Neuronal stem cell (in vitro differentiated cells): Measurements from ENCODE around the gene CCDC88A.

ENCODE experiments used
- DNase-seq: peaks from one replicate; pipeline ENCODE4 v3.0.0-alpha.2; 2013; ENCODE audit warnings: low spot score
- H2AFZ ChIP-seq: one replicate; pipeline ENCODE4 v1.6.1; 2013; ENCODE audit warnings: mild to moderate bottlenecking, low read length, inconsistent platforms
- H2AK5ac ChIP-seq: 2 replicates; pipeline ENCODE4 v1.6.1; 2013; ENCODE audit warnings: low read depth, mild to moderate bottlenecking, inconsistent platforms, low read length, moderate library complexity, mixed read lengths
- H2BK120ac ChIP-seq: 2 replicates; pipeline ENCODE4 v1.6.1; 2013; ENCODE audit warnings: low read depth, mild to moderate bottlenecking, inconsistent platforms, low read length, moderate library complexity, mixed read lengths
- H2BK12ac ChIP-seq: one replicate; pipeline ENCODE4 v1.6.1; 2013; ENCODE audit warnings: low read length, inconsistent platforms
- H2BK15ac ChIP-seq: 2 replicates; pipeline ENCODE4 v1.6.1; 2013; ENCODE audit warnings: mild to moderate bottlenecking, low read length, inconsistent platforms, mixed read lengths
- H2BK5ac ChIP-seq: one replicate; pipeline ENCODE4 v1.6.1; 2013; ENCODE audit warnings: inconsistent platforms, mild to moderate bottlenecking, low read length, moderate library complexity
- H3K14ac ChIP-seq: one replicate; pipeline ENCODE4 v1.6.1; 2013; ENCODE audit warnings: low read length, inconsistent platforms
- H3K18ac ChIP-seq: 2 replicates; pipeline ENCODE4 v1.6.1; 2013; ENCODE audit warnings: low read length, inconsistent platforms
- H3K23ac ChIP-seq: 2 replicates; pipeline ENCODE4 v1.6.1; 2013; ENCODE audit warnings: low read depth, mild to moderate bottlenecking, mixed read lengths, low read length, inconsistent platforms; ENCODE audit not compliant: poor library complexity
- H3K27ac ChIP-seq: replicated peaks from 3 replicates; pipeline ENCODE4 v1.5.1; 2013; ENCODE audit warnings: low read length, inconsistent platforms
- H3K27me3 ChIP-seq, 3 experiments: 2 replicates each; pipeline ENCODE4 v1.6.1; 2013; ENCODE audit warnings: low read length in 3 of 3, mild to moderate bottlenecking in 2 of 3, inconsistent platforms in 1 of 3, low read depth in 1 of 3, mixed read lengths in 1 of 3, moderate library complexity in 1 of 3; ENCODE audit not compliant: control insufficient read depth in 3 of 3, insufficient read depth in 3 of 3
- H3K36me3 ChIP-seq, 2 donors: replicated peaks in 1 of 2; 2 replicates each; pipeline ENCODE4 v1.6.1; 2013; ENCODE audit warnings: low read length in 2 of 2; ENCODE audit not compliant: control insufficient read depth in 2 of 2, insufficient read depth in 2 of 2
- H3K4ac ChIP-seq: 2 replicates; pipeline ENCODE4 v1.6.1; 2013; ENCODE audit warnings: inconsistent platforms, mild to moderate bottlenecking, low read length, moderate library complexity
- H3K4me1 ChIP-seq, 2 donors: 1 replicate in 1 of 2; 2 replicates in 1 of 2; pipeline ENCODE4 v1.6.1; 2013; ENCODE audit warnings: low read length in 2 of 2, low read depth in 1 of 2; ENCODE audit not compliant: control insufficient read depth in 2 of 2, insufficient read depth in 1 of 2
- H3K4me2 ChIP-seq: one replicate; pipeline ENCODE4 v1.6.1; 2013; ENCODE audit warnings: mild to moderate bottlenecking, low read length, inconsistent platforms; ENCODE audit not compliant: insufficient read depth, poor library complexity, severe bottlenecking
- H3K4me3 ChIP-seq, 2 donors: 2 replicates each; pipeline ENCODE4 v1.5.1; 2013; ENCODE audit warnings: low read length in 2 of 2, mild to moderate bottlenecking in 2 of 2, inconsistent platforms in 1 of 2, moderate library complexity in 1 of 2
- H3K79me1 ChIP-seq: one replicate; pipeline ENCODE4 v1.6.1; 2013; ENCODE audit warnings: low read depth, mild to moderate bottlenecking, inconsistent platforms, low read length, moderate library complexity
- H3K9ac ChIP-seq: one replicate; pipeline ENCODE4 v1.6.1; 2013; ENCODE audit warnings: mild to moderate bottlenecking, low read depth, low read length, inconsistent platforms; ENCODE audit not compliant: poor library complexity
- H3K9me3 ChIP-seq, 2 donors: replicated peaks in 1 of 2; 2 replicates each; pipeline versions ENCODE3 to v1.6.1; 2013; ENCODE audit warnings: low read length in 2 of 2, mild to moderate bottlenecking in 2 of 2, inconsistent platforms in 1 of 2, low read depth in 1 of 2, mixed read lengths in 1 of 2, moderate library complexity in 1 of 2; ENCODE audit not compliant: control insufficient read depth in 2 of 2, insufficient read depth in 1 of 2
- H4K8ac ChIP-seq: one replicate; pipeline ENCODE4 v1.6.1; 2013; ENCODE audit warnings: low read depth, mild to moderate bottlenecking, inconsistent platforms, low read length, moderate library complexity
- H4K91ac ChIP-seq: one replicate; pipeline ENCODE4 v1.6.1; 2013; ENCODE audit warnings: low read length, low read depth, mild to moderate bottlenecking, inconsistent platforms; ENCODE audit not compliant: poor library complexity
- WGBS, 2 donors: extraction: QIAGEN DNeasy Blood & Tissue Kit; methylation state at CpG; one replicate each; pipeline ENCODE4 v1.1.7; 2013; ENCODE audit warnings: missing lambda C conversion rate in 2 of 2, mixed read lengths in 1 of 2; ENCODE audit not compliant: insufficient read length in 2 of 2, insufficient replicate concordance in 1 of 2; ENCODE audit errors: extremely low coverage in 2 of 2; 5-methylcytosine and 5-hydroxymethylcytosine counted together

Gene CCDC88A

GRCh38 chr2:55421326-55421725 lies 1.7 kb upstream of the CCDC88A start:
- Histone ChIP-seq H3K23ac (no peak overlapping the region), H3K4me1 (no peaks in the 10 kb centered on the region), H3K36me3 (no peaks in the 10 kb centered on the region), H3K4me2 (no peak overlapping the region), H2BK15ac (no peak overlapping the region), H3K27me3 (peaks cover 0 to 7% (median 0%) of the 10 kb centered on the region in 3 experiments), H3K9ac (no peak overlapping the region), H2BK5ac (no peak overlapping the region), H4K91ac (no peak overlapping the region), H2AFZ (no peak overlapping the region), H3K4ac (no peak overlapping the region), H3K18ac (no peak overlapping the region), H3K14ac (no peak overlapping the region), H3K79me1 (no peaks in the 10 kb centered on the region), H2BK120ac (no peak overlapping the region), H2BK12ac (no peak overlapping the region), H3K27ac (no peak overlapping the region), H3K4me3 (no peak overlapping the region), H4K8ac (no peak overlapping the region), H3K9me3 (no peaks in the 10 kb centered on the region), H2AK5ac (no peak overlapping the region)
- no peak for DNase-seq
- no CpG with 5 or more reads among the region's 5 CpGs for WGBS, 2 donors

GRCh38 chr2:55420871-55421270 lies 1.2 kb upstream of the CCDC88A start:
- Histone ChIP-seq H3K4me1 (no peaks in the 10 kb centered on the region), H3K9ac (no peak overlapping the region), H2BK12ac (no peak overlapping the region), H3K27me3 (peaks cover 0 to 7% (median 0%) of the 10 kb centered on the region in 3 experiments), H3K4me2 (no peak overlapping the region), H3K14ac (no peak overlapping the region), H3K79me1 (no peaks in the 10 kb centered on the region), H3K27ac (no peak overlapping the region), H2BK15ac (no peak overlapping the region), H3K9me3 (no peaks in the 10 kb centered on the region), H3K4ac (no peak overlapping the region), H4K91ac (no peak overlapping the region), H2AK5ac (no peak overlapping the region), H2AFZ (no peak overlapping the region), H3K23ac (no peak overlapping the region), H3K36me3 (peaks cover 0 to 2% of the 10 kb centered on the region in 2 donors), H4K8ac (no peak overlapping the region), H3K18ac (no peak overlapping the region), H3K4me3 (no peak overlapping the region), H2BK120ac (no peak overlapping the region), H2BK5ac (no peak overlapping the region)
- DNase-seq, result no peak
- WGBS, 2 donors, result no CpG with 5 or more reads among the region's 6 CpGs

- no peak for DNase-seq
- peak overlapping the region; percentile 54 for H3K4me2 ChIP-seq
- H2BK5ac ChIP-seq, result no peak overlapping the region
- H2BK12ac ChIP-seq, result no peak overlapping the region
- peak overlapping the region; percentile 56 to 78 for H3K4me3 ChIP-seq
- no peak overlapping the region for H3K9ac ChIP-seq
- H4K8ac ChIP-seq, result no peak overlapping the region
- H3K23ac ChIP-seq, result no peak overlapping the region
- peaks cover 0 to 7% of the 10 kb centered on the region in 2 donors for H3K36me3 ChIP-seq
- H2AFZ ChIP-seq, result peak overlapping the region; percentile 85
- no peaks in the 10 kb centered on the region for H3K4me1 ChIP-seq
- no CpG with 5 or more reads among the region's 3 CpGs for WGBS, 2 donors
- no peak overlapping the region for H3K18ac ChIP-seq
- no peaks in the 10 kb centered on the region for H3K9me3 ChIP-seq
- H4K91ac ChIP-seq, result no peak overlapping the region
- no peak overlapping the region for H3K4ac ChIP-seq
- no peak overlapping the region for H3K14ac ChIP-seq
- no peak overlapping the region for H2BK15ac ChIP-seq
- peak overlapping the region; percentile 11 for H3K27ac ChIP-seq
- H2BK120ac ChIP-seq, result no peak overlapping the region
- no peak overlapping the region for H2AK5ac ChIP-seq
- H3K27me3 ChIP-seq, result peaks cover 0 to 7% (median 0%) of the 10 kb centered on the region in 3 experiments
- H3K79me1 ChIP-seq, result no peaks in the 10 kb centered on the region
These were observed 726 bp upstream of the CCDC88A start for GRCh38 chr2:55420439-55420725.

DNA sequence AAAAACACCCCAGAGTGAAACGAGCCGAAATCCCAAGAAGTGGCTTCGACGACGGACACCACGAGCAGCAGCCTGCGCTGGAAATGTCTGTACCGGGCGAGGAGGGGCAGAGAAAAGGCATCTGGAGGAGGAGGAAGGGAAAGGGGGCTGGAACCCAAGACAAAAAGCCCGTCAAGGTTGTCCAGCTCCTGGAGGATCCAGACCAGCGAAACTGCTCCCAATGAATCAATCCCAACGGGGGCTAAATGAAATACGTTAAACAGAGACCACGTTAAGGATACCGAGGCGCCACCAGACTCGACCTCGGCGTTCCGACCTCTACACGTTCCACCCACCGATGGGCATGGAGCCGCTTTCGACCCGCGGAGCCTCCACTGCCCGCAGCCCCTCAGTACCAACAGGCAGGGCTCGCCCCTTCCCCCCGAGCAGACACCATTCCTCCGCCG lies 400 bp downstream of the CCDC88A start:
- peak overlapping the region; percentile 97 for H3K27ac ChIP-seq
- no peak overlapping the region for H2BK12ac ChIP-seq
- H3K27me3 ChIP-seq, result peaks cover 0 to 7% (median 0%) of the 10 kb centered on the region in 3 experiments
- peak overlapping the region; percentile 92 for H2AFZ ChIP-seq
- peak overlapping the region; percentile 99 for H3K18ac ChIP-seq
- peaks cover 0 to 14% of the 10 kb centered on the region in 2 donors for H3K36me3 ChIP-seq
- peak overlapping the region; percentile 72 for H3K4me2 ChIP-seq
- no peak overlapping the region for H3K4ac ChIP-seq
- H3K4me1 ChIP-seq, result peaks cover 0 to 2% of the 10 kb centered on the region in 2 donors
- H3K9ac ChIP-seq, result peak overlapping the region; percentile 94
- H3K23ac ChIP-seq, result peak overlapping the region; percentile 98
- no peak overlapping the region for H2BK120ac ChIP-seq
- peak overlapping the region; percentile 87 for H2BK5ac ChIP-seq
- WGBS, 2 donors, result no CpG with 5 or more reads among the region's 31 CpGs
- H3K79me1 ChIP-seq, result no peaks in the 10 kb centered on the region
- no peak overlapping the region for H2AK5ac ChIP-seq
- no peak overlapping the region for H4K8ac ChIP-seq
- H3K4me3 ChIP-seq, result peak overlapping the region; percentile 73 to 90
- no peaks in the 10 kb centered on the region for H3K9me3 ChIP-seq
- H3K14ac ChIP-seq, result peak overlapping the region; percentile 92
- DNase-seq, result no peak
- H2BK15ac ChIP-seq, result peak overlapping the region; percentile 98
- H4K91ac ChIP-seq, result no peak overlapping the region
